HG02798 (cell line): Measurements from ENCODE around the gene JPT2.

Source experiments
- ATAC-seq: cut with Tn5 transposase; IDR thresholded peaks from one replicate; pipeline ENCODE4 v1.9.1; 2021; ENCODE audit warnings: mild to moderate bottlenecking; ENCODE audit not compliant: unreplicated experiment, poor library complexity

The JPT2 gene

DNA sequence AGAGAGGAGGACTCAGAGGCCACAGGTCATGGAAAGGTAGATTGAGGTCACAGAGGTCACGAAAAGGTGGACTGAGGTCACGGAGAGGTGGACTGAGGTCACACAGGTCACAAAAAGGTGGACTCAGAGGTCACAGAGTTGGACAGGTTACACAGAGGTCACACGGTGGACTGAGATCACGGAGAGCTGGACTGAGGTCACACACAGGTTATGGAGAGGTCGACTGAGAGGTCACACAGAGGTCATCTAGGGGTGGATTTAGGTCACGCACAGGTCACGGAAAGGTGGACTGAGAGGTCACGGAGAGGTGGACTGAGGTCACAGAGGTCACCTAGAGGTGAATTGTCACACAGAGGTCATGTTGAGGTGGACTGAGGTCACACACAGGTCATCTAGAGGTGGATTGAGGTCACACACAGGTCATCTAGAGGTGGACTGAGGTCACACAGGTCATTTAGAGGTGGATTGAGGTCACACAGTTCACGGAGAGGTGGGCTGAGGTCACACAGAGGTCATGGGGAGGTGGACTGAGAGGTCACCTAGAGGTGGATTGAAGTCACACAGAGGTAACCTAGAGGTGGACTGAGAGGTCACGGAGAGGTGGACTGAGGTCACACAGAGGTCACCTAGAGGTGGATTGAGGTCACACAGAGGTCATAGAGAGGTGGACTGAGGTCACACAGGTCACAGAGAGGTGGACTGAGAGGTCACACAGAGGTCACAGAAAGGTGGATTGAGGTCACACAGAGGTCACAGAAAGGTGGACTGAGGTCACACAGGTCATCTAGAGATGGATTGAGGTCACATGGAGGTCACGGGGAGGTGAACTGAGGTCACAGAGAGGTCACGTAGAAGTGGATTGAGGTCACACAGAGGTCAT is 26.7 kb upstream of the JPT2 start:
- no peak for ATAC-seq

DNA sequence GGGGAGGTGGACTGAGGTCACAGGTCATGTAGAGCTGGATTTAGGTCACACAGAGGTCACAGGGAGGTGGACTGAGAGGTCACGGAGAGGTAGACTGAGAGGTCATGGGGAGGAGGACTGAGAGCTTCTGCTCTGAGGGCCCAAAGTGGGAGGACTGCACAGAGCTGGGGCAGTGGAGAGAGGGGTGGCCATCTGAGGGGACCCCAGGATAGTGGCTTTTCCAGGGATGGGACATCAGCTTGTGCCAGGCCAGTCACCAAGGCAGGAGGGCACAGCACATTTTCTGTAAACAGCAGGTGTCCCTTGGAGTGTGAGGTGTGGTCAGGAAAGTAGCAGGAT is 26.1 kb upstream of the JPT2 start:
- ATAC-seq: no peak

DNA sequence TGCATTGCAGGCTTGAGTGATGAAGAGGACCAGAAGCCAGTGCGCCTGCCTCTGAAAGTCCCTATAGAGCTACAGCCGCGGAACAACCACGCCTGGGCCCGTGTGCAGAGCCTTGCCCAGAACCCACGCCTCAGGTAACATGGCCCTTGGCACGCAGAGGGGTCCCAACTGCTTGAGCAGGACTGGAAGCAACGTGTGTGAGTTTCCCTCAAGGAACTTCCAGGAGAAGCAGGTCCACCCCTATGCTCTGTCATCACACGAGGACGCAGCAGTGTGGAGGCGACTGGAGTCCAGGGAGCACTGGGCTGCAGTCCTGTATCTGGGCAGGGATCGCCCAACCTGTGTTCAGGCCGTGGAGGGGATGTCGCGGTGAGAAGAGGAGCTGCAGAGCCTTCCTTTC is 25.1 kb upstream of the JPT2 start:
- ATAC-seq: no peak

DNA sequence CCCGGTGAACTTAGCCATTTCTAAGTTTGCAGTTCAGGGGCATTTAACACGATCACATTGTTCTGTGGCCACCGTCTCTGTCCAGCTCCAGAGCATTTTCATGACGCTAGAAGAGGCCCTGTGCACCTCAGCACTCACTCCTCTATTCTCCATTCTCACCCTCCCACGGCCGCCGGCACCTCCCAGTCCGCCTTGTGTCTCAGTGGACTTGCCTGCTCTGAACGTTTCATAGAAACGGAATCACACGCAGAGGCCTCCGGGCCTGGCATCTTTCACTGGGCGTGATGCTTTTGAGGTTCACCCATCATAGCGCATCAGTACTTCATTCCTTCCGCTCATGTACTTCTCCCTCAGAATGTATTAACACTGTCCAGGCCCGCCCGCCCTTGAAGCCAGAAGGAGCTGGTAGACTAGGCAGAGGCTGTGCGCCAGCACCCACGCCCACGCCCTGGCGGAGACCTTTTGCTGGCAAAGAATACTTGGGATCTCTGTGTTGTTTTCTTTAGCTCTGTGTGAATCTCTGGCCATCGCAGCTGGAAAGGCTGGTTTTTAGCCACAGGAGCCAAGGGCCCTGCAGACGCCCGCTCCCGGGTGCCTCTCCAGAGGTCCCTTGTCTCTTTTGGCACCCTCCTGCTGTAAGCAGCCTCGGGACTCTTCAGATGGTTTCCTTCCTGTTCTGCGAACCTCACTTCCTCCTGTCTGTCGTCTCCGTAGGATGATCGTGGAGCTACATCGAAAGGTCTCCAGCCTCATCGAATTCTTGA is 23.4 kb upstream of the JPT2 start:
- ATAC-seq: no peak

DNA sequence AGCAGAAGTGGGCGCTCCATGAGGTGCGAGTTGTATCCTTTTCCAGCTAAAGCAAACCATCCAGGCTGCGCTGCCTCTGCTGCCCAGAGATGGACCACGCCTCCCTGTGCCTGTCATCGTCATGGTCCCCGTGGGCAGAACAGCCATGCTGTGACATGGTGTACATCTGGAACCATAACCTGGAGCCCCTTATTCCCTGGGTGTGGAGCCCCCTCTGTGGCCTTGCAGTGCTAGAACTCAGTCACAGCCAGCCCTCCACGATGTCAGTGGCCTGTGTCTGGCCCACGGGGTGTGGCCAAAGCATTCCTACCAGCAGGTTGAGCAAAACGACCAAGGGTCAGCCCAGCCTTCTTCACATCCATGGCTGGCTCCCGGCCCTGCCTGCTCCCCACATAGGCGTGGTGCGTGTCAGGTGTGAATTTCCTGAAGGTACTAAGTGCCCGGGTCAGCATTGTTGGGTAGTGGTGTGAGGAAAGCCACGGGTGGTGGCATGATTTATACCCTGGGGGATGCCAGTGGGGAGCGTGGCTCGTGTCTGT is 22.7 kb upstream of the JPT2 start:
- ATAC-seq: no peak

DNA sequence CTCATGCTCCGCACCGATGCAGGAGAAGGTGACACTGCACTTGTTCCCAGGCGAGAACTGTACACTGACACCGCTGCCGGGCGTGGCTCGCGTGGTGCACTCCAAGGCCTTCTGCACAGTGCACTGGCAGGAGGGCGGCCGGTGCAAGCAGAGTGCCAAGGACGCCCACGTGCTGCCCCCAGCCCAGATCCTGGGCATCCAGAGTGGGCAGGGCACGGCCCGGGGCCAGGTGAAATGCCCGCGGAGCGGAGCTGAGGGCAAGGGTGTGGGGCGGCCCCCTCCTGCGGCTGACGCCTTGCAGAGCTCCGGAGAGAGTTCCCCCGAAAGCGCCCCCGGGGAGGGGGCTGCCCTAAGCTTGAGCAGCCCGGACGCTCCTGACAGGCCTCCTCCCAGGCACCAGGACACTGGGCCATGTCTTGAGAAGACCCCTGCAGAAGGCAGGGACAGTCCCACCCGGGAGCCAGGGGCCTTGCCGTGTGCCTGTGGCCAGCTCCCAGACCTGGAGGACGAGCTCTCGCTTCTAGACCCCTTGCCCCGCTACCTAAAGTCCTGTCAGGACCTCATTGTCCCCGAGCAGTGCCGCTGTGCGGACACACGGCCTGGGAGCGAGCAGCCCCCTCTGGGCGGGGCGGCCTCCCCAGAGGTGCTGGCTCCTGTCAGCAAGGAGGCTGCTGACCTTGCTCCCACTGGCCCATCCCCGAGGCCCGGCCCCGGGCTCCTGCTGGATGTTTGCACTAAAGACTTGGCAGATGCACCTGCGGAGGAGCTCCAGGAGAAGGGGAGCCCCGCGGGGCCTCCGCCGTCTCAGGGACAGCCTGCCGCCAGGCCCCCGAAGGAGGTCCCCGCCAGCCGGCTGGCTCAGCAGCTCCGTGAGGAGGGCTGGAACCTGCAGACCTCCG is 21.9 kb upstream of the JPT2 start:
- ATAC-seq: no peak

DNA sequence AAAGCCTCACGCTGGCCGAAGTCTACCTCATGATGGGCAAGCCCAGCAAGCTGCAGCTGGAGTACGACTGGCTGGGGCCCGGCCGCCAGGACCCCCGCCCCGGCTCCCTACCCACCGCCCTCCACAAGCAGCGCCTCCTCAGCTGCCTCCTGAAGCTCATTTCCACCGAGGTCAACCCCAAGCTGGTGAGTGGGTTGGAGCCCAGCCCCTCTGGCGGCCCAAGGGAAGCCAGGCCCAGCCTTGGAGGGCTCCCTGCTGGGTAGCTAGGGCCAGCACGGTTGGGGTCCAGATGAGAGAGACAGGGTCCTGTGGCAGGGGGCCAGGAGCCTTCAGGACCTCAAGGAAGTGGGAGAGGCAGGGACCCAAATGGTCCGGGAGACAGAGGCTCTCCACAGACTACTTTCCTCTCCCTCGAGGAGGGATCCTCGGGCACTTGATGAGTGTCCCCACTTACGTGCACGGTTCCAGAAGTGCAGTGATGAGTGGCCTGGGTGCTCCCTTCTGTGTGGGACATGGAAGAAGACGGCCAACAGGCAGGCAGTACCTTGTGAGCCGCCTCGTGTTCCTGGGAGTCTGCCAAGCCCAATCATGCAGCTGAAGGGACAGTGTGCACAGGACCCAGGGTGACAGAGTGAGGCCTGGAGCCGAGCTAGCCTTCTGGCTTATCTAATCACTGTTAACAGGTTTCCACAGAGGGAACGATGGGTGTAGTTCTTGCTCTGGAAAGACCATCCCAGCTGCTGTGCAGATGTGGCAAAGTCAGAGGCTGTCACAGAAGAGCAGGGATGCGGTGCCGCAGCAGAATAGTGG is 21.1 kb upstream of the JPT2 start:
- ATAC-seq: no peak

DNA sequence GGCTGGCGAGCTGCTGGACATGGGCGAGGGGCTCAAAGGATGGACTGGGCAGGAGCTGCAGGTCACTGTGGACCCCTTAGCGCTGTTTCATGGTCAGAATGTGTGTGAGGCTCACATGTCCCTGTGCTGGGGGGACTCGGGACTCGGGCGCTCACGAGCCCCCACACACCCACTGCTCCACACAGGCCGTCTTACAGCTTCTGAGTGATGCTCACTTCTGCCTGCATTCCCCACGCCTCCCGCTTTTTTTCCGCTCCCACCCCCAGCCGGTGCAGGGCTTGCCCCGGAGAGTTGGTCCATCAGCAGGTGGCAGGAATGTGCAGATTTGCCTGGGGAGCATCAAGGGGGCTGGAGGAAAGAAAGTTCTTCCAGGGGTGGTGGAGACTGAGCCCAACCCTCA is 20.2 kb upstream of the JPT2 start:
- ATAC-seq: no peak

DNA sequence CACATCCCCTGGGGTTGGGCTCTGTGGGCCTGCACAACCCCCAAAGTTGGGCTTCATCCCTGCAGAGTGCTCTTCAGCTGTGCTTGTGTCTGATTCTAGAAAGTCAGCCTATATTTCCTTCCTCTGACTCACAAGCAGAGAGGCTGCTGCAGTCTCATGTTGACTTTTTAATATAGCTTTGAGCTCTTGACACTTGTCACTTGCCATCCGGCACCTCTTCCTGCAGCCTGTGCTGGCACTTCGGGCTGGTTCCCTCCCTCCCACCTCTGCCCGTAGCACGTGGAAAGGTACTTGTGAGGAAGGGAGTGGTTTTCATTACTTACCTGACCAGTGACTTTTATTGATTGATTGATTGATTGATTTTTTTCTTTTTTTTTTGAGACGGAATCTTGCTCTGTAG is 19.0 kb upstream of the JPT2 start:
- ATAC-seq: no peak

DNA sequence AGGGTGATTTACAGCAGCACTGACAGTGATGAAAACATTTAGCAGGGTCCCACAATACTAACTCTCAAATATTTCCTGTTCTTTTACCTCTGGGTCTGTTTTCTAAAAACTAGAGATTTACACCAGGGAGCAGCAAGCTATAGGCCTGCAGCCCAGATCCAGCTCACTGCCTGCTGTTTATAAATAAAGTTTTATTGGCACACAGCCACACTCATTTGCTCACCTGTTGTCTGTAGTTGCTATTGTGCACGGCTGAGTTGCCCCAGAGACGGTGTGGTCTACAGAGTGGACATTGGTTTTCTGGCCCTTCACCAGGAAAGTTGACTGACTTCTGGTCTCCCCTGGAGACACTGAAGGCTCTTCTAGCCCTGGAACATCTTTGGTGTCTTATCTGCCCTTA is 16.3 kb upstream of the JPT2 start:
- no peak for ATAC-seq

DNA sequence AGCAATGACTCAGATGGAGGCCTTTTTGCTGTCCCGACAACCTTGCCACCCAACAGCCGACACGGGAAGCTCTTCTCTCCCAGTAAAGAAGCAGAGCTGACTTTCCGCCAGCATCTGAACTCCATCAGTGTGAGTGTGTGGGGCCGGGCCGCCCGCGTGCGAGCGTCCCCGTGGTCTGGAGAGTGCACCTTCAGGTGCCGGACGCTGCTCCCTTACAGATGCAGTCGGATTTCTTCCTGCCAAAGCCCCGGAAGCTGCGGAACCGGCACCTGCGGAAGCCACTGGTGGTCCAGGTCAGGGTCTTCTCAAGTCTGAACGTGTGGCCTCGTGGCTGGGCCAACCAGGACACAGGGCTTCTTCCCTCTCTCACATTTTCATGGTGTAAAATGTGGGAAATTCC is 15.5 kb upstream of the JPT2 start:
- no peak for ATAC-seq

DNA sequence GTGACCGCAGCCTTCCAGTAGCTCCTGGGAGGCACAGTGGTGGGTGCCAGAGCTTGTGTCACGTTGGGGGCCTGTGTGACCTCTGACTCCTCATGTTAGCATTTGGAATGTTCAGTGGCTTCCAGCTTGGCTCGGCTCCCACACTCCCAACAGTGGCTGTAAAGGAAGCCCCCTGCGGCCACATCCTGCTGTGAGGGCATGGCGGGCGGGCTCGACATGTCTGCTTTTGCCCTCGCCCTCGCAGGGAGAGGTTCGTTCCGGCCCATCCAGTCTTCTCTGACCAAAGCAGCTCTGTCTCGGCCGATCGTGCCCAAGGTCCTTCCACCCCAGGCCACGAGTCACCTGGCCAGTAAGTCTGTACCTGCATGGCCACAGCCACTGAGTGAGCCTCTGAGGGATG is 12.2 kb upstream of the JPT2 start:
- no peak for ATAC-seq

DNA sequence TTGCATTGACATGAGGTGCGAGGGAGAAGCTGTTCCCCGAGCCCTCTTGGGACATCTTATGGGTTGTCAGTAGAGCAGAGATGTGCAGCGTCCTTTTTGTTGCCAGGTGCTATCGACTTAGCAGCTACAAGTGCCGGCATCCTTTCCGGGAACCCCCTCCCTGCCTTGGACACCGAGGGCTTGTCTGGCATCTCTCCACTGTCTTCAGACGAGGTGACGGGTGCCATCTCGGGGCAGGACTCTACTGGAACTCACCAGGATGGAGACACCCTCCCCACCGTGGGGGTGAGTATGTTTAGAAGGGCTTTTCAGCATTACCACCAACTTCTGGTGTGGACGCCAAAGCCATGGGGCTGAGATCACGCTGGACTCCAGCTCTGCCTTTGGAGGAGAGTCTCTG is 11.8 kb upstream of the JPT2 start:
- no peak for ATAC-seq

DNA sequence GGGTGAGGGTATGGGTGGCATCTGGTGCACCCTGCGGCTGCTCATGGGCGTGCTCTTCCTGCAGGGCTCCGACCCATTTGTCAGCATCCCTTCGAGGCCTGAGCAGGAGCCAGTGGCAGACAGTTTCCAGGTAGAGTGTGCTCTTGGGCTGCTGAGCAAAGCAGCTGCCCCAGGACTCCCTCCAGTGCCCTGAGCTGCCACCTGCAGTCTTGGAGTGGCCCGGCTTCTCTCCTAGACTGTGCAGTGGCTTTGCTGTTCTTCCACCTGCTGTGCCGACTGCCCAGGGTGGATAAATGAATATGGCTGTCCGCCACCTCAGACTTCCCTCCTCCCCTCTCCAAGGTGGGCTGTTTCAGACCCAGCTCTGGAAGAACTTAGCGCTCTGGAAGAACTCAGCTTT is 10.8 kb upstream of the JPT2 start:
- no peak for ATAC-seq

DNA sequence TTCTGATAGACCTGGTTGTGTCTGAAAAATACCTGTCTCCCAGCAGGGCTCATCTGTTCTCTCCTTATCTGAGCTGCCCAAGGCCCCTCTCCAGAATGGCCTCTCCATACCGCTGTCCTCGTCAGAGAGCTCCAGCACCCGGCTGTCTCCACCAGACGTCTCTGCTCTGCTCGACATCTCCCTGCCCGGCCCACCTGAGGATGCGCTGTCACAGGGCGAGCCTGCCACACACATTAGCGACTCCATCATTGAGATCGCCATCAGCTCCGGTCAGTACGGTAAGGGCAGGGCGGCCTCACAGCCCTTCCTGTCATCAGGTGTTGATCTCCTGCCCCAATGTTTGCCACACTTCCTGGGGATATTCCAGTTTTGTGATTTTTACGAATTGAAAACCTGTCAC is 10.2 kb upstream of the JPT2 start:
- ATAC-seq: no peak

DNA sequence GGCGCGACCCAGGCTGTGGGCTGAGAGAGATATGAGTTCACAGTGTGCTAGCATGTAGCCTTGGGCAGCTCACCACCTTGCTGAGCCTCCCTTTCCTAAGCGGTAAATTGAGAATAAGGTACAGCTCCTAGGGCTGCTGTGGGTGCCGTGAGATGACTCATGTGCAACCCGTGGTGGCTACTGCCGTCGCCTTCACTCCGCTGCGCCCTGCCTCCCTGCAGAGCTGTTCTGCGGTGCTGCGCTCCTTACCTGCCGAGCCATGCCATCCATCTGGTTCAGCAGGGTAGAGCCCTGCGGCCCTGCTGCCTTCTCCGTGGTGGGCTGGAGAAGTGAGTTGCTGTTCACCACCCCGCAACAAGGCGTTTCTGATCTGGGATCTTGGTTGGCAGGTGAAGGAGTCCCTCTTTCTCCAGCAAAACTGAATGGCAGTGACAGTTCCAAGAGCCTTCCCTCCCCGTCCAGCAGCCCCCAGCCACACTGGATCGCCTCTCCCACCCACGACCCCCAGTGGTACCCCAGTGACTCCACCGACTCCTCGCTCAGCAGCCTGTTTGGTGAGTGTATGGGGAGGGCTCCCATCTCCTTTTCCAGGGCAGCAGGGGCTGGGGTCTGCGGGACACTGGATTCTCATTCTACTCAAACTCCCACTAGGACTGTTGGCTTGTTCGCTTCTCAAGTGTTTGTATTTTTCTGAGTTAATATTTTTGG is 9.3 kb upstream of the JPT2 start:
- no peak for ATAC-seq

DNA sequence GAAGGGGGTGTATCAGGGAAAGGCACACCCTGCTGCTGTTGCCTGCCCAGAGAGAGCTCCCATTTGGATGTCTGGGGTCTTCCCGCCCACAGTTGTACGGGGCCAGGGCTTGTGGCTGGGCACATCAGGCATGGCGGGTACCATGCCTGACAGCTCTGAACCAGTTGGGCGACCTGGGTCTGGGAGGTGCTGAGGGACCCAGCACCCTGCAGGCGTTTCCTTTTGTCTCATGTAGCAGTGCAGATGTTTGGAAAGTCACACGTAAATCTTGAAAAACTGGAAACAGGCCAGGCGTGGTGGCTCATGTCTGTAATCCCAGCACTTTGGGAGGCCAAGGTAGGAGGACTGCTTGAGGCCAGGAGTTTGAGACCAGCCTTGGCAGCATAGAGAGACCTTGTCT is 8.4 kb upstream of the JPT2 start:
- ATAC-seq: no peak

DNA sequence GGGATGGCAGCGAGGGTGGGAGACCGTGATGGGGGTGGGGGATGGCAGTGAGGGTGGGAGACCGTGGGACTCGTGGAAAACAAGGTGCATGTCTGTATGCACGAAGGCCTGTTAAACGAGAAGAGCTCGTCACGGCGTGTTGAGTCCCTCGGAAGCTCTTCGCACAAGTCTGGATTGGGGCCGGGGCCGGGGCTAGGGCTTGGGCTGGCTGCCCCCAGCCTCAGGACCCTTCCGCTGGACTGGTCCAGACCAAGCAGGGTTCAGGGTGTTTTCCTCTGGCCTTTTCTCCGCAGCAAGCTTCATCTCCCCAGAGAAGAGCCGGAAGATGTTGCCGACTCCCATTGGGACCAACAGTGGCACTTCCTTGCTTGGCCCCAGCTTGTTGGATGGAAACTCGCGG is 7.7 kb upstream of the JPT2 start:
- no peak for ATAC-seq

DNA sequence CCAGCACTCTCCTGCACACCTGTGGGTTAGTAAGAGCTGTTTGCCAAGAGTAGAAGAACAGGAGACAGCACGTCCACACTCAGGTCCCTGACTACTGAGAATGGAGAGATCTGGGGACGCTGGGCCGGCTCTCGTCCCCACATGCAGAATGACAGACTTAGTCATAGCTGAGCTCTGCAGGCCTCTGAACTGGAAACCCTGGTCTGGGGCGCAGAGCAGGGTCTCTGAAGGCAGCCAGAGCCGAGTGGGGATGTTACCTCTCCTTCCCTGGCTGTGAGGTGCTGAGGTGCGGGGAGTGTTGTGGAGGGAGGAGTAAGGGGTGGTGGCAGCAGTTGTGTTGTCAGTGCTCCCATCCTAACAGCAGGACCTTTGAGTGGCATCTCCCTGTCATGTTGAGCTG is 7.2 kb upstream of the JPT2 start:
- no peak for ATAC-seq
